Fibroblast of skin of left quadriceps (primary cell): ENCODE results near the gene CTRB1.
"Not testable (repeated sequence)": the region's sequence is repeated elsewhere in the genome, so short reads cannot be mapped to it uniquely, and the experiment has no call there.

Source experiments
- DNase-seq, 2 experiments: peaks; one replicate each; pipeline ENCODE4 v3.0.0-alpha.2; 2013; ENCODE audit warnings: low read depth in 2 of 2

The CTRB1 gene

DNA sequence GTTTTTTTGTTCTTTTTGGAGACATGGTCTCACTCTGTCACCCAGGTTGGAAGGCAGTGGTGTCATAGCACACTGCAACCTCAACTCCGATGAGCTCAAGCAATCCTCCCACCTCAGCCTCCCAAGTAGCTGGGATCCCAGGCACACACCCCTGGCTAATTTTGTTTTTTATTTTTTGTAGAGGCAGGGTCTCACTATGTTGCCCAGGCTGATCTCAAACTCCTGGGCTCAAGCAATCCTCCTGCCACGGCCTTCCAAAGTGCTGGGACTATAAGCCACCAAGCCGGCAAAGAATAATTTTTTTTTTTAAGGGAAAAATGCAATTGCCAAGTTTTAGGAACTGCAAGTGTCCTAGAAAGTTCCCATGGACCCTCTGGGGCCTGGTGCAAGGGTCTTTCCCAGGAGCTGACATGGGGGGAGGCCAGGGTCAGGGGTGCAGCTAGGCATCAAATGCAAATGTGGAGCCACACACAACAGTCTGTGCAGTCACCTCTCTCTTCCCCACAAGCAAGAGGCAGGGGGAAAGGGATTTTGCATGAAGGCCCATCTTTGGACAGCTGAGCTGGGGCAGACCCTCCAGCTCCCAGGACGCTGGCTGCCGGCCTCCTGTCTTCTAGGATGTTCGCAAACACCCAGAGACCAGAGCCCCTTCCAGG, 52.8 kb downstream of the CTRB1 start:
- no peak for DNase-seq

DNA sequence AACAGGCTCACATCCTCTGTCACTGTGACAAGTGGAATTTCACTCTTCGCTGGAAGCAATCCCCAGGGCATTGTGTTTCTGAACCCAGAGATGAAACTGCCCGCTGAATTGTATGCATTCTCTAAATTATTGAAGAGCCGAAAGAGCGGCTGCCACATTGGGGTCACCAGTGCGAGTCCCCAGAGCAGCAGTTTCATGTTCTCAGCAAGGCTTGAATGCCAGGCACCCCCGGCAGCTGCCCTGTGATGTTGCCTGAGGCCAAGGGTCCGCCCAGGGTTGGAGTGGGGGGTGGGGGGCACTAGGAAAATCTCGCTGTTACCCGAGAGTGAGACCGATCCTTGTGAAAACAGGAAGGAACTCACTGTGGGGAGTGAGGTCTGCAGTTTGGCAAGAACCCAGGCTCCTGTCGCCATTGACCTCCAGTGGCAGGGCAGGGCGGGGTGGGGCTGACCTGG, 53.3 kb downstream of the CTRB1 start:
- DNase-seq: no peak

DNA sequence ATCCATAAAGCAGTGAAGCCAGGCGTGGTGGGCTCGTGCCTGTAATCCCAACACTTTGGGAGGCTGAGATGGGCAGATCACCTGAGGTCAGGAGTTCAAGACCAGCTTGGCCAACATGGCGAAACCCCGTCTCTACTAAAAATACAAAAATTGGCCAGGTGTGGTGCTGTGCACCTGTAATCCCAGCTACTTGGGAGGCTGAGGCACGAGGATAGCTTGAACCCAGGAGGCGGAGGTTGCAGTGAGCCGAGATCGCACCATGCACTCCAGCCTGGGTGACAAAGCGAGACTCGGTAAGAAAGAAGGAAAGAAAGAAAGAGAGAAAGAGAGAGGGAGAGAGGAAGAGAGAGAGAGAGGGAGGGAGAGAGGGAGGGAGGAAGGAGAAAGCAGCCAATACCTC, 53.8 kb downstream of the CTRB1 start:
- DNase-seq: not testable (repeated sequence)

DNA sequence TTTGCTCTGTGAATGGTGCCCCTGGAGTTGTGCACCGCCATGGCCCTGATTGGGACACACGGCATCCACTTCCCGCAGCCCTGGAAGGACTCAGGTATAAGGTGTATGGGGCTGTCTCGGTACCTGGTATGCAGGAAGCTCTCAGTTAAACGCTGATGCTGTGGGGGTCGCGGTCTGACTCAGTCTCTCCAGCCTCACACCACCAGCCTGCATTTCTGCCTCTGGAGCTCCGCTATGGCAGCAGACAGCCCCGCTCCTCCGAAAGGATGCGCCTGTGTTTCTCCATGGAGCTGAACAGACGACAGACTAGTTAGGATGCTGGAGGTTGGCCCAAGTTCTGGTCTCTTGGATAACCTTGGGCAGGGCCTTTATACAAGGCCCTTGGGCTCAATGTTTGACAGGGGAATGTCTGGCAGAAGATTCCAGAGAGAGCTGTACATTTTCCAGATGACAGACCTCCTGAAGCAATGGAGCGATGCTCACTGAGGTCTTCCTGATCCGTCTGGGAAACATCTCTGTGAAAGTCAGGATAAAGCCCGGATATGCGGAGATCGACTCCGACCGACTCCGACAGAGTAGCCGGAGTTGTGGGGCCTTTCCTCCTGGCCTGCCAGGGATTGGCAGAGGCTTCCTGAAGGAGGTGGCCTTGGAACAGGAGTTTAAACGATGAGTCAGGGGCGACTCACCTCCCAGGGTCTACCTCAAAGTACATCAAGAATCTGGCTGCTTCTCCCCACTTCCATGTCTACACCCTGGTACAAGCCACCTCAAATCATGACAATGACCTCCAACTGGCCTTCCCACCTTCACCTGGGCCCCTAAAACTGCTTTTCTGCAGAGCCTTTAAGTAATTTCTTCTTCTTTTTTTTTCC, 54.5 kb downstream of the CTRB1 start:
- no peak for DNase-seq
